DOHH2 (cell line): Measurements from ENCODE around the gene AKAP13.

ENCODE experiments used
- H3F3A ChIP-seq: fragments of 200-600 bp; sonication (generic), shearing (Covaris generic); 2 replicates; pipeline ENCODE4 v1.6.0; 2016; ENCODE audit warnings: antibody characterized with exemption, mild to moderate bottlenecking; ENCODE audit not compliant: control insufficient read depth, insufficient read depth
- H3K27ac ChIP-seq: fragments of 200-600 bp; sonication (generic); 2 replicates; pipeline ENCODE4 v1.5.1; 2014; ENCODE audit warnings: low read depth, mild to moderate bottlenecking, low read length, moderate library complexity
- H3K27me3 ChIP-seq: fragments of 200-600 bp; sonication (generic); 2 replicates; pipeline ENCODE4 v1.6.1; 2014; ENCODE audit warnings: mild to moderate bottlenecking, low read length, mixed read lengths; ENCODE audit not compliant: control insufficient read depth
- H3K36me3 ChIP-seq: fragments of 200-600 bp; sonication (generic); 2 replicates; pipeline ENCODE4 v1.6.1; 2014; ENCODE audit warnings: mild to moderate bottlenecking, low read length, moderate library complexity, mixed read lengths; ENCODE audit not compliant: control insufficient read depth
- H3K4me1 ChIP-seq: fragments of 200-600 bp; sonication (generic); 2 replicates; pipeline ENCODE4 v1.6.1; 2014; ENCODE audit warnings: mild to moderate bottlenecking, low read length, mixed read lengths; ENCODE audit not compliant: control insufficient read depth
- H3K4me2 ChIP-seq: fragments of 200-600 bp; sonication (generic); 2 replicates; pipeline ENCODE4 v1.6.0; 2014; ENCODE audit warnings: mild to moderate bottlenecking, low read length, moderate library complexity
- H3K4me3 ChIP-seq: fragments of 200-600 bp; sonication (generic); 2 replicates; pipeline ENCODE4 v1.5.1; 2014; ENCODE audit warnings: mild to moderate bottlenecking, low read length, mixed read lengths
- H3K79me2 ChIP-seq: fragments of 200-600 bp; sonication (generic); 2 replicates; pipeline ENCODE4 v1.6.1; 2014; ENCODE audit warnings: mild to moderate bottlenecking, low read length, mixed read lengths; ENCODE audit not compliant: control insufficient read depth
- H3K9me2 ChIP-seq: fragments of 200-600 bp; sonication (generic); replicated peaks from 2 replicates; pipeline ENCODE4 v1.6.1; 2014; ENCODE audit warnings: mild to moderate bottlenecking, low read length, mixed read lengths; ENCODE audit not compliant: control insufficient read depth
- H3K9me3 ChIP-seq: fragments of 200-600 bp; sonication (generic); 2 replicates; pipeline ENCODE4 v1.6.1; 2014; ENCODE audit warnings: antibody characterized with exemption, low read length, mixed read lengths; ENCODE audit not compliant: control insufficient read depth, insufficient read depth
- H4K20me1 ChIP-seq: fragments of 200-600 bp; sonication (generic); 2 replicates; pipeline ENCODE4 v1.6.0; 2014; ENCODE audit warnings: low read depth, mild to moderate bottlenecking, antibody characterized with exemption, low read length, moderate library complexity; ENCODE audit not compliant: control insufficient read depth, insufficient read depth
- EZH2phosphoT487 ChIP-seq: fragments of 200-600 bp; sonication (generic); IDR thresholded peaks from 2 replicates; pipeline ENCODE4 v1.6.1; 2017; ENCODE audit warnings: borderline replicate concordance, mild to moderate bottlenecking, antibody characterized with exemption, low read length, moderate library complexity, mixed read lengths
- TF ChIP-seq, protein P1 (sequence below): fragments of 200-600 bp; sonication (generic); IDR thresholded peaks from one replicate; pipeline ENCODE4 v1.5.1; 2014; ENCODE audit warnings: antibody characterized with exemption, mild to moderate bottlenecking, low read depth, low read length; ENCODE audit not compliant: poor library complexity, severe bottlenecking

Gene AKAP13

GRCh38 chr15:85452436-85452835, 72.0 kb downstream of the AKAP13 start:
- H3K36me3 ChIP-seq = no peaks in the 10 kb centered on the region
- H3K4me2 ChIP-seq = peak overlapping the region; percentile 37
- H3K4me3 ChIP-seq = 0 out of 2 replicates have a peak overlapping the region, but pooled peaks have one; percentile 8
- H3K79me2 ChIP-seq = peaks cover 98% of the 10 kb centered on the region
- no peak for TF ChIP-seq EZH2phosphoT487
- TF ChIP-seq, protein P1, sequence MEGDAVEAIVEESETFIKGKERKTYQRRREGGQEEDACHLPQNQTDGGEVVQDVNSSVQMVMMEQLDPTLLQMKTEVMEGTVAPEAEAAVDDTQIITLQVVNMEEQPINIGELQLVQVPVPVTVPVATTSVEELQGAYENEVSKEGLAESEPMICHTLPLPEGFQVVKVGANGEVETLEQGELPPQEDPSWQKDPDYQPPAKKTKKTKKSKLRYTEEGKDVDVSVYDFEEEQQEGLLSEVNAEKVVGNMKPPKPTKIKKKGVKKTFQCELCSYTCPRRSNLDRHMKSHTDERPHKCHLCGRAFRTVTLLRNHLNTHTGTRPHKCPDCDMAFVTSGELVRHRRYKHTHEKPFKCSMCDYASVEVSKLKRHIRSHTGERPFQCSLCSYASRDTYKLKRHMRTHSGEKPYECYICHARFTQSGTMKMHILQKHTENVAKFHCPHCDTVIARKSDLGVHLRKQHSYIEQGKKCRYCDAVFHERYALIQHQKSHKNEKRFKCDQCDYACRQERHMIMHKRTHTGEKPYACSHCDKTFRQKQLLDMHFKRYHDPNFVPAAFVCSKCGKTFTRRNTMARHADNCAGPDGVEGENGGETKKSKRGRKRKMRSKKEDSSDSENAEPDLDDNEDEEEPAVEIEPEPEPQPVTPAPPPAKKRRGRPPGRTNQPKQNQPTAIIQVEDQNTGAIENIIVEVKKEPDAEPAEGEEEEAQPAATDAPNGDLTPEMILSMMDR = no peak
- H3K27ac ChIP-seq = peak overlapping the region; percentile 21; the same call in 1 of the 2 replicates
- H3K9me3 ChIP-seq = peaks cover 15% of the 10 kb centered on the region
- no peaks in the 10 kb centered on the region for H3K9me2 ChIP-seq
- H3K27me3 ChIP-seq = no peaks in the 10 kb centered on the region
- H4K20me1 ChIP-seq = no peaks in the 10 kb centered on the region
- peaks cover 15% of the 10 kb centered on the region for H3F3A ChIP-seq
- H3K4me1 ChIP-seq = peaks cover 82% of the 10 kb centered on the region

- Histone ChIP-seq H3F3A (peaks cover 18% of the 10 kb centered on the region), H3K36me3 (no peaks in the 10 kb centered on the region), H3K27me3 (no peaks in the 10 kb centered on the region), H3K4me1 (peaks cover 81% of the 10 kb centered on the region), H3K9me2 (no peaks in the 10 kb centered on the region), H4K20me1 (no peaks in the 10 kb centered on the region), H3K27ac (0 out of 2 replicates have a peak overlapping the region, but pooled peaks have one; percentile 21), H3K79me2 (peaks cover 97% of the 10 kb centered on the region), H3K4me2 (peak overlapping the region; percentile 37), H3K9me3 (peaks cover 15% of the 10 kb centered on the region), H3K4me3 (no peak overlapping the region)
- no peak for TF ChIP-seq EZH2phosphoT487
- TF ChIP-seq, protein P1 = no peak
Measured at GRCh38 chr15:85453144-85453872, 72.9 kb downstream of the AKAP13 start.

DNA sequence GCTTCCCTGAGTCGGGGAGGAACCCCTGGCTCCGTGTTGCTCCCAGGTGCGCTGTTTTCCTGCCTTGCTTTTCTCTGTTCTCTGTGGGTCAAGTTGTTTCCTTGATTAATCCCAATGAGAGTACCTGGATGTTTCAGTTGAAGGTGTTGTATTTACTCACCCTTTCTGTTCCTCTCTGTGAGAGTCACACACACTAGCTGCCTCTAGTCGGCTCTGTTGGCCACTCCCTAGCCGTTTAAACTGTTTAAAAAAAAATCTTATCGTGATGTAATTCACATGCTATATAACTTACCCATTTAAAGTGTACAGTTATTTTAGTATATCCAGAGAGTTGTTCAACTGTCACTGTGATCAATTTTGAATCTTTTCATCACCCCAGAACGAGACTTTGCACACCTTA, 74.0 kb downstream of the AKAP13 start:
- Histone ChIP-seq H3K36me3 (no peaks in the 10 kb centered on the region), H3K9me2 (no peaks in the 10 kb centered on the region), H3K4me3 (peak overlapping the region; percentile 20), H3F3A (peaks cover 22% of the 10 kb centered on the region), H3K4me2 (peak overlapping the region; percentile 37), H4K20me1 (no peaks in the 10 kb centered on the region), H3K79me2 (peaks cover 96% of the 10 kb centered on the region), H3K27ac (peak overlapping the region; percentile 4; the same call in 1 of the 2 replicates), H3K9me3 (peaks cover 15% of the 10 kb centered on the region), H3K4me1 (peaks cover 88% of the 10 kb centered on the region), H3K27me3 (no peaks in the 10 kb centered on the region)
- TF ChIP-seq, protein P1 = peak; percentile 47
- TF ChIP-seq EZH2phosphoT487 = no peak
